NCI-H524 (cell line): ENCODE data around the gene BATF3.
A peak's percentile ranks its signal among the peaks of the same experiment; 100 is the strongest.
"Not testable (repeated sequence)": the region's sequence is repeated elsewhere in the genome, so short reads cannot be mapped to it uniquely, and the experiment has no call there.

Experiments used
- DNase-seq, 2 experiments: peaks; one replicate each; lab custom pipeline; 2025; lab: John Stamatoyannopoulos, UW

BATF3 gene

DNA sequence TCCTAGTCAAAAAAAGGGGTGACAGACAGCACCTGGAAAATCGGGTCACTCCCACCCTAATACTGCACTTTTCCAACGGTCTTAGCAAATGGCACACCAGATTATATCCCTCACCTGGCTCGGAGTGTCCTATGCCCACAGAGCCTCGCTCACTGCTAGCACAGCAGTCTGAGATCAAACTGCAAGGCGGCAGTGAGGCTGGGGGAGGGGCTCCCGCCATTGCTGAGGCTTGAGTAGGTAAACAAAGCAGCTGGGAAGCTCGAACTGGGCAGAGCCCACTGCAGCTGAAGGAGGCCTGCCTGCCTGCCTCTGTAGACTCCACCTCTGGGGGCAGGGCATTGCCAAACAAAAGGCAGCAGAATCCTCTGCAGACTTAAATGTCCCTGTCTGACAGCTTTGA is 41.4 kb downstream of the BATF3 start:
- not testable (repeated sequence) for DNase-seq

GRCh38 chr1:212656730-212657129 is 42.9 kb downstream of the BATF3 start:
- DNase-seq, result no peak

DNA sequence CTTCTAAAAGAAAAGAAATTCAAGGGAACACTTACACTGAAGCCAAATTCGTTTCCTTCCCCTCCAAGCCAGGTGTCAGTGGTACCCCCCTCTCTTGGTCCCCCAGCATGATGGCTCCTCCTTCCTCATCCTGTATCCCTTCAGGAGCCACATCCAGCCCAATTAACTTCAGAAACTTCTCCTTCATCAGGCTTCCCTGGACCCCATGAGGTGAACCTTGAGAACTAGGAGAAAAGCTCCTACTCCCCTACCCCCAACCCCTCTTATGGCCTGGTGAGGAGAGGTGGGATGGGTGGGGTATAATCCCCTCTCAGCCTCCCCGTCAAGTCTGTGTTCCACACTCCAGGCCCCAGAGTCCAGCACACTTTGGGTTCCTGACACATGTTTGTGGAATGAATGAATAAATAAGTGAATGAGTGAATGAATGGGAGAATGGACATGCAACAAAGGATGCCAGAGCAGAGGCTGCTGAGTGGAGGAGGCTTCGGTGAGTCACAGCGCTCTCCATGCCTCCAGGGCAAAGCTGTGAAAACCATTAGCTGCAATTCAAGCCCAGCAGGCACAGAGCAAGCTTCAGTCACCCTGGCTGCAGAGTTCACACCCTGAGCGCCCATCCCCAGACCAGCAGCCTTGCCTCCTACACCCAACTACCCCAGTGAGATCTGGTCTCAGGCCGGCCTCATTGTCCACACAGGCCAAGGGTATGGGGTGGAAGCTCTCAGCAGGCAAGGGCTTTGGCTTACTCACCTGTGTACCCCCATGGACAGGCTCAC is 43.8 kb downstream of the BATF3 start:
- DNase-seq, result no peak

DNA sequence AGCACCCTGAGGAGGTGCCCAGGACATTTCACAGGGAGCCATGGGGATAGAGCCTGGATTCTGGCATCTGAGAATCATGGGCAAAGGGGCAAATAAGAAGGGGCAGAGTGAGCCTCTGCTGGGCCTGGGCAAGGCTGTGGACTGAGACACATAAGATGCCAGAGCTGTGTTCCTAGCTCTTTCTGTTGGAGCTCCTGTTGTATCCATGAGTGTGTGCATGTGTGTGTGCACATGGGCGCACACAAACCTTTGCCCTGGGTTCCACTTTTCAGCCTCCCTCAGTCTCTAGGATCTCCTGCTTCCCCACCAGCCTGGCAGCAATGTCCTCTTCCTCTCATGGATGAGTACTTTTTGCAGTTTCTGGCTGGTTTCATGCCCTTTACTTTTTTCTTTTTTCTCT is 47.0 kb downstream of the BATF3 start:
- DNase-seq, result no peak

DNA sequence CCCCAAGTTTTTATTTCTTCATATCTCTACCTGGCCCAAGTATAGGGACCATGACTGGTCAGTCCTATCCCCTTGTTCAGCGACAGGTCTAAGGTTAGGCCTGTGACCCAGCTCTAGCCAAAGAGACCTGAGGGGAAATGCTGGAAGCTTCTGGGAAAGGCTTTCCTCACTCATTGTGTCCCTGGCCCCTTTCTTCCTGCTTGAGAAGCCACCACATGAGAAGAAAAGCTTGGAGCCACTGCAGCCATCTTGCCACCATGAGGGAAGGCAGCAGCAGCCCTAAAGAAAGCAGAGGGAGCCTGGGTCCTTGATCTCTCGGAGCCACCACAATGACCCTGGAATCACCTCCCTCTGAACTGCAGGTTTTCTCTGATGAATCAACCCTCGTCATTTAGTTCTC is 47.7 kb downstream of the BATF3 start:
- no peak for DNase-seq

- DNase-seq, result no peak
These were observed 48.1 kb downstream of the BATF3 start for GRCh38 chr1:212651521-212651920.

GRCh38 chr1:212650228-212650627 is 49.4 kb downstream of the BATF3 start:
- peak; percentile 11 to 48 for DNase-seq

GRCh38 chr1:212649020-212649419 is 50.6 kb downstream of the BATF3 start:
- DNase-seq, result no peak

- no peak for DNase-seq
These were observed 51.2 kb downstream of the BATF3 start for GRCh38 chr1:212648431-212648830.

DNA sequence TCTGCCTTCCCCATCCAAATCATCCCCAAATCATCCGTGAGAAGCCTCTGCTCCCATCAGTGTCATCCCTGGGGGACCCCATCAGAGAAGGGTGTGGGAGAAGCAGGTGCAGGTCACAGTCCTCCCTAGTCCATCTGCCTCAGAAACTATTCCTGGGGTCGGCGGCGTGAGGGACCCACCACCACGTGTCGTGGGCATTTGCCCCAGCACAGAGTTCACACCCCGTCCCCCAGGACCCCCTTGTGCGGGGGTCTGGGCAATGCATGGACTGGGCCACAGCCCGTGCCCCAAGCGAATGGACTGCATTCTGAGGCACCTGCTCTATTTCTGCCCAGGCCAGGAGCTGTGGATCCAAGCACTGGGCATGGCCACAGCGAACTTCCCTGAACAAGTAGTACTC is 52.6 kb downstream of the BATF3 start:
- DNase-seq, result no peak

- no peak for DNase-seq
These were observed 53.1 kb downstream of the BATF3 start for GRCh38 chr1:212646588-212646987.

GRCh38 chr1:212645546-212646543 is 53.8 kb downstream of the BATF3 start:
- peak; percentile 23 to 68 for DNase-seq

DNA sequence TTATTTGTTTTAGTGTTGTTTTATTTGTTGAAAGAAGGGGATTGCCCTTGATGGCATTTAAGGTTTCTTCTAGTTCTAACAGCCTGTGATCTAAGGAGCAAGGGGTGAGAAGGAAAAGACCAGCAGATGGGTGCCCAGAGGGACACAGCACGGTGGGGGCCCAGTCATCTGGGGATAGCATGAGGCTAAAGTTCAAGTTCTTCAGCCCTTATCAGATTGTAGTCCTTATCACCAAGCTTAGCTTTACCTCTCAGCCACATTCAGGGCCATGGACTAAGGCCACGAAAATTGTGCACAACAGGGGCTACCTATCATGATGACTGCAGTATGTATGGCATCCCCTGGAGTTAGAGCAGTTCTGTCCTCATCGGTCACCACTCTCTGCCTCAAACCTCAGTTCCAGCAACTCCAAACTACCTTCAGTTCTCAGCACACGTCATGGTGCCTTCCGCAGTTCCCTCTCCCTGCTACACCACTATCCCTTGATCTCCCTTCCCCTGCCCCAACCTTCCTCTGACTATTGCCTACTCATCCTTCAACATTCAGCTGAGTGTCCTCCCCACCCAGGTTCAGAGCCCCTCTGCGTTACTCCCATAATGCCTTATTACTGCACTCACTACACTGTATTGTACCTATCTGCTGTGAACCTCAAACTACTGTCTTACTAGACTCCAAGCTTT is 54.6 kb downstream of the BATF3 start:
- DNase-seq, result no peak

DNA sequence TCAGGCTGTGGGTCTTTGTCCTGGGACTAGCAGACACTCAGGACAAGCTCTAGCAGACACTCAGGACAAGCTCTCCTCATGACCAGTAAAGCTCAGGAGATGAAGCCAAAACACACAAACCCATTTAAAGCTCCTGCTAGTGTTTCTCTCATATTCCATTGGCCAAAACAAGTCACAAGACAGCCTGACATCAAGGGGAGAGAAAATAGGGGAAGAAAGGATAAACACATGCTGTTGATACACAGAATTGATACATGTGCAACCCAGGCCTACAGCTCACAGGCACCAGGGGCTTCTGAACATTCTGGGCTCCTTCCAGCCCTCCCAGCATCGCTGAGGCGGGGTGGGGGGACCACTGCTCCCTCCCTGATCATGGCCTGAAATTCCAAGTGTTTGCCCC is 55.8 kb downstream of the BATF3 start:
- DNase-seq, result no peak

DNA sequence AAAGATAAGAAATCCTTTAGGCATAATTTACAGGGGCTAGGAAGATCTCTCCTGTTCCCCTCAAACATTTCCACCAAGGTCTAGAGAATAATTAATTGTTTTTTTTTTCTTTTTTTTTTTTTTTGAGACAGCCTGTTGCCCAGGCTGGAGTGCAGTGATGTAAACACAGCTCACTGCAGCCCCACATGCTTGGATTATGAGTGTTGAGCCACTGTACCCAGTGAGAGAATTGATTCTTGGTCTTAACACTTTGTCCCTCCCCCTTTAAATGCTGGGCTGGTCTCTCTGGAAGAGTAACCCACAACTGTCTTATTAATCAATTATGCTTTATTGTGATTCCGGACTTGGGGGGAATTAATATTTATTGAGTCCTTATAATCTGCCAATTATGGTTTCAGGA is 57.7 kb downstream of the BATF3 start:
- no peak for DNase-seq

DNA sequence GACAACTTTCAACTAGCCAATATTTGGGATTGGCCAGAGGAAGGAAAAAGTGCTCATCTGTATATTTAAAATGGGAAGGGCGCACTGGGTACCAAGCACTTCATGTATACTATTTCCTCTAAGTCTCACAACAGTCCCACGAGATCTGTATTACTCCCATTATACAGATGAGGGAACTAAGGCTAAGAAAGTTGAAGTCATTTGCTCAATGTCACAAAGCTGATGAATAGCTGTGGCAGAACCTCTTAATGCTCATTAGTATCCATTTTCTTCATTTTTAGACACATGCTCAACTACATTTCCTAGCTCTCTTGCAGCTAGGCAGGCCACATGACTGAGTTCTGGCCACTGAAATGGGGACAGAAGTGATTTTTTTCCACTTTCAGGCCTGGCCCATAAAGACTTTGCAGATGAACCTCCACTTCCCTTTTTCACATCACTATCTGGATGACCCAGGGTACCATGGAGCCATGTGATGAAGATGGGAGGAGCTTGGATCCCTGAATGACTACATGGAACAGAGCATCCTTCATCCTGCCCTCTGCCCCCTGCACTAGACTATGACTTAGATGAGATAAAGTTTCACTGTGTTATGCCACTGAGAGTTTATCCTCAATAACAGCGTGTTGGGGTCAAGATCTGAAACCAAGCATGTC is 59.3 kb downstream of the BATF3 start:
- no peak for DNase-seq

DNA sequence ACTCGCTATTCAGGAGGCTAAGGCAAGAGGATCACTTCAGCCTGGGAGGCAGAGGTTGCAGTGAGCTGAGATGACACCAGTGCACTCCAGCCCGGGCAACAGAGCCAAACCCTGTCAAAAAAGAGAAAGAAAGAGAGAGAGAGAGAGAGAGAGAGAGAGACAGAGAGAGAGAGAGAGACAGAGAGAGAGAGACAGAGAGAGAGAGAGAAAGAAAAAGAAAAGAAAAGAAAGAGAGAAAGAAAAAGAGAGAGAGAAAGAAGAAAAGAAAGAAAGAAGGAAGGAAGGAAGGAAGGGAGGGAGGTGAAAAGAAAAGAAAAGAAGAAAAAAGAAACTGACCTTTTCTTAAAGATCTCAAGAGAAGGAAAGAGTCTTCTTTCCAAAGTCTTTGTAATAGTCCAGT is 60.1 kb downstream of the BATF3 start:
- not testable (repeated sequence) for DNase-seq

- peak; percentile 11 to 68 for DNase-seq
These were observed 61.0 kb downstream of the BATF3 start for GRCh38 chr1:212638492-212639151.

- no peak for DNase-seq
These were observed 61.7 kb downstream of the BATF3 start for GRCh38 chr1:212637902-212638301.
